Erythroblast (primary cell): ENCODE data around the gene PNKD.

Experiments
- DNase-seq, 2 experiments: peaks; one replicate each; lab custom pipeline; 2025; lab: John Stamatoyannopoulos, UW
- GATA1 ChIP-seq: IDR thresholded peaks from 2 replicates; pipeline ENCODE4 v1.6.1; 2011; ENCODE audit warnings: low read depth, mild to moderate bottlenecking, control low read depth, low read length, moderate library complexity
- POLR2A ChIP-seq: IDR thresholded peaks from 2 replicates; pipeline ENCODE4 v1.6.1; 2011; ENCODE audit warnings: mild to moderate bottlenecking, low read length

PNKD gene

GRCh38 chr2:218381916-218382366, 111.6 kb downstream of the PNKD start, which contains the start of gene SLC11A1:
Gene SLC11A1, plus strand, starts transcription at chr2:218382273. Its CDS starts 96 bp downstream, at chr2:218382369.
- TF ChIP-seq POLR2A (no peak), GATA1 (no peak)
- no peak for DNase-seq

- no peak for DNase-seq
- TF ChIP-seq POLR2A (no peak), GATA1 (no peak)
Measured at GRCh38 chr2:218382785-218383184, 112.5 kb downstream of the PNKD start.

- DNase-seq: no peak
- TF ChIP-seq GATA1 (no peak), POLR2A (no peak)
Measured at GRCh38 chr2:218383892-218384519, 113.7 kb downstream of the PNKD start.

GRCh38 chr2:218384975-218385374, 114.7 kb downstream of the PNKD start:
- no peak for TF ChIP-seq POLR2A
- TF ChIP-seq GATA1: no peak
- no peak for DNase-seq

GRCh38 chr2:218386505-218387368, 116.4 kb downstream of the PNKD start:
- TF ChIP-seq GATA1 (no peak), POLR2A (no peak)
- DNase-seq: no peak

- peak; percentile 41 to 64 for DNase-seq
- TF ChIP-seq GATA1 (no peak), POLR2A (no peak)
Measured at GRCh38 chr2:218387369-218388194, 117.3 kb downstream of the PNKD start.

- TF ChIP-seq POLR2A (no peak), GATA1 (no peak)
- no peak for DNase-seq
Measured at GRCh38 chr2:218389333-218390150, 119.2 kb downstream of the PNKD start.

GRCh38 chr2:218391202-218391601, 120.9 kb downstream of the PNKD start:
- TF ChIP-seq GATA1 (no peak), POLR2A (no peak)

GRCh38 chr2:218392459-218392858, 122.1 kb downstream of the PNKD start:
- no peak for DNase-seq
- TF ChIP-seq GATA1 (no peak), POLR2A (no peak)

More at GRCh38 chr2:218391202-218391601, 120.9 kb downstream of the PNKD start:
- no peak for DNase-seq

- TF ChIP-seq GATA1 (no peak), POLR2A (no peak)
- no peak for DNase-seq
Measured at GRCh38 chr2:218392891-218393462, 122.7 kb downstream of the PNKD start.

GRCh38 chr2:218393750-218394290, 123.5 kb downstream of the PNKD start:
- no peak for TF ChIP-seq GATA1
- peak; percentile 72 for TF ChIP-seq POLR2A
- peak; percentile 74 to 76 for DNase-seq

GRCh38 chr2:218394298-218395089, 124.2 kb downstream of the PNKD start:
- peak; percentile 56 to 59 for DNase-seq
- TF ChIP-seq POLR2A: peak; percentile 36
- no peak for TF ChIP-seq GATA1

GRCh38 chr2:218395090-218395444, 124.7 kb downstream of the PNKD start:
- TF ChIP-seq GATA1: no peak
- no peak for TF ChIP-seq POLR2A
- DNase-seq: peak in 1 of 2 experiments; percentile 53
